ENCODE data around the gene THRB.

DNA sequence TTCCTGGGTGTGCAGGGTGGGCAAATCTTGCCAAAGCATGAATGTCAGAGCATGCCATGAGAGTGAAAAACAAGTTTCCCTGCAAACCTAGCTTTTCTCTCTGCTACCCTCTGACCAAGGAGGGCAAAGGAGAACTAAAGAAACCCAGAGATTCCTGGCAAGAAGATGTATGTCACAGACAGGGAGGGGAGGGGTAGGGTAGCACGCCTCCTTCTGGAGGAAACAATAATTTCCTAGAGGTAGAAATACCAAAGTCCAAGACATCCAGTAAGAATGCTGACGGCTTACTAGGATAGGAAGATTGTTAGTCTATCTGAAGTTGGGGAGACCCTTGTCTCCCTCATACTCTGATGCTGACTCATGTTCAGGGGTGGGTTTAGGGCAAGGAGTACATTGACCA lies 345.6 kb downstream of the THRB start:
- no peak for TF ChIP-seq POLR2A (IDR thresholded peaks at IDR 0.05)
- TF ChIP-seq, protein P1, sequence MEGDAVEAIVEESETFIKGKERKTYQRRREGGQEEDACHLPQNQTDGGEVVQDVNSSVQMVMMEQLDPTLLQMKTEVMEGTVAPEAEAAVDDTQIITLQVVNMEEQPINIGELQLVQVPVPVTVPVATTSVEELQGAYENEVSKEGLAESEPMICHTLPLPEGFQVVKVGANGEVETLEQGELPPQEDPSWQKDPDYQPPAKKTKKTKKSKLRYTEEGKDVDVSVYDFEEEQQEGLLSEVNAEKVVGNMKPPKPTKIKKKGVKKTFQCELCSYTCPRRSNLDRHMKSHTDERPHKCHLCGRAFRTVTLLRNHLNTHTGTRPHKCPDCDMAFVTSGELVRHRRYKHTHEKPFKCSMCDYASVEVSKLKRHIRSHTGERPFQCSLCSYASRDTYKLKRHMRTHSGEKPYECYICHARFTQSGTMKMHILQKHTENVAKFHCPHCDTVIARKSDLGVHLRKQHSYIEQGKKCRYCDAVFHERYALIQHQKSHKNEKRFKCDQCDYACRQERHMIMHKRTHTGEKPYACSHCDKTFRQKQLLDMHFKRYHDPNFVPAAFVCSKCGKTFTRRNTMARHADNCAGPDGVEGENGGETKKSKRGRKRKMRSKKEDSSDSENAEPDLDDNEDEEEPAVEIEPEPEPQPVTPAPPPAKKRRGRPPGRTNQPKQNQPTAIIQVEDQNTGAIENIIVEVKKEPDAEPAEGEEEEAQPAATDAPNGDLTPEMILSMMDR (IDR thresholded peaks at IDR 0.05) = no peak
